H1 (cell line): Measurements from ENCODE around the gene PRRT2. TPM values are rescaled to one million over a fixed set of nuclear protein-coding genes. Genes with fewer than 3 reads are reported as not detected.

Experiments used
- BCL11A ChIP-seq, 2 experiments: IDR thresholded peaks; one replicate each; pipeline ENCODE4 v1.6.1; 2011; ENCODE audit warnings: low read depth in 2 of 2, low read length in 2 of 2, mild to moderate bottlenecking in 2 of 2
- BRCA1 ChIP-seq: IDR thresholded peaks from 2 replicates; pipeline ENCODE4 v1.6.1; 2012; ENCODE audit warnings: low read depth, low read length, improper control_type of control experiment
- CBX5 ChIP-seq: fragments of 300-800, 300-1000 bp; sonication (generic); IDR thresholded peaks from 2 replicates; pipeline ENCODE4 v1.7.1; 2016; ENCODE audit warnings: antibody characterized with exemption, low read length, low read depth
- CEBPB ChIP-seq: IDR thresholded peaks from 2 replicates; pipeline ENCODE4 v1.6.1; 2012; ENCODE audit warnings: low read depth, low read length
- CHD1 ChIP-seq: IDR thresholded peaks from 2 replicates; pipeline ENCODE4 v1.6.1; 2012; ENCODE audit warnings: low read depth, low read length, improper control_type of control experiment
- CHD2 ChIP-seq: IDR thresholded peaks from 2 replicates; pipeline ENCODE4 v1.6.1; 2012; ENCODE audit warnings: low read length, improper control_type of control experiment
- HDAC6 ChIP-seq: IDR thresholded peaks from one replicate; pipeline ENCODE4 v1.7.1; 2012; ENCODE audit warnings: low read depth, mild to moderate bottlenecking, inconsistent platforms, low read length, moderate library complexity
- KDM5A ChIP-seq: fragments of 200-600 bp; IDR thresholded peaks from 2 replicates; pipeline ENCODE4 v1.7.1; 2012; ENCODE audit warnings: mild to moderate bottlenecking, low read length, inconsistent platforms, mixed read lengths
- MAX ChIP-seq: IDR thresholded peaks from 2 replicates; pipeline ENCODE4 v1.6.1; 2012; ENCODE audit warnings: inconsistent platforms
- PHF8 ChIP-seq: fragments of 200-600 bp; sonication (generic); conservative IDR thresholded peaks from 2 replicates; pipeline ENCODE4 v1.7.1; 2012; ENCODE audit warnings: low read depth, mild to moderate bottlenecking, inconsistent platforms, low read length, moderate library complexity
- POU5F1 ChIP-seq: IDR thresholded peaks from 2 replicates; pipeline ENCODE4 v1.6.1; 2011; ENCODE audit warnings: low read depth, mild to moderate bottlenecking, low read length, moderate library complexity
- RAD21 ChIP-seq, 2 experiments: IDR thresholded peaks in 1 of 2; conservative IDR thresholded peaks in 1 of 2; 2 replicates each; pipeline ENCODE4 v1.6.1; 2011; ENCODE audit warnings: low read depth in 2 of 2, low read length in 2 of 2, improper control_type of control experiment in 1 of 2, inconsistent platforms in 1 of 2, mild to moderate bottlenecking in 1 of 2, moderate library complexity in 1 of 2
- SP2 ChIP-seq: IDR thresholded peaks from 2 replicates; pipeline ENCODE4 v1.6.1; 2012; ENCODE audit warnings: mild to moderate bottlenecking, low read length, inconsistent platforms
- TAF1 ChIP-seq: IDR thresholded peaks from 2 replicates; pipeline ENCODE4 v1.6.1; 2011; ENCODE audit warnings: mild to moderate bottlenecking, low read depth, low read length
- TCF12 ChIP-seq: IDR thresholded peaks from 2 replicates; pipeline ENCODE4 v1.6.1; 2011; ENCODE audit warnings: low read depth, mild to moderate bottlenecking, low read length
- polyA plus RNA-seq, 7 experiments: library from polyadenylated mRNA; depleted of rRNA in 3 of 7; stranded (reverse) in 5 of 7; unstranded in 2 of 7; fragments of >200 nt in 5 of 7; fragments of 200-250 nt in 2 of 7; gene quantifications; 1 replicate in 5 of 7; 2 replicates in 1 of 7; 4 replicates in 1 of 7; pipeline versions ENCODE4 v1.2.1 to v1.2.3, GENCODE V29; 2011 to 2013; ENCODE audit warnings: missing spikeins in 2 of 7, mixed read lengths in 2 of 7
- total RNA-seq: library from RNA; stranded (reverse); fragmentation: NEBNext Ultra II Directional; extraction: Animal tissue kit (Norgen Biotek cat#: 25700); gene quantifications from 2 replicates; pipeline ENCODE4 v1.2.1, GENCODE V29; 2021

PRRT2 gene
- total and polyA plus RNA-seq, 2 of the 8 experiments (the other 6 are each of a cell fraction or from before 2014, with no cell fraction given): 12.8 to 32.6 TPM

- TF ChIP-seq PHF8 (peak; percentile 75), CBX5 (no peak), SP2 (no peak), CHD2 (peak; percentile 43; the same call in 1 of the 2 replicates), MAX (peak; percentile 96), TCF12 (peak; percentile 74; the same call in 1 of the 2 replicates), BCL11A (IDR thresholded peaks at IDR 0.05; ENCODE audit: low read depth in 2 of 2, low read length in 2 of 2) (no peak), POU5F1 (no peak), BRCA1 (no peak), KDM5A (peak; percentile 90), CEBPB (0 out of 2 replicates have a peak, but pooled peaks have one; percentile 13), TAF1 (peak; percentile 90), CHD1 (no peak), RAD21 (IDR thresholded peaks at IDR 0.05 in 1 of 2, conservative IDR thresholded peaks at IDR 0.05 in 1 of 2; ENCODE audit: low read depth in 2 of 2, low read length in 2 of 2) (no peak; a peak in 1 of 4 replicates), HDAC6 (no peak)
Measured at GRCh38 chr16:29805232-29806098, 6.5 kb upstream of the PRRT2 start (continued).
